ENCODE results near the gene CLPTM1L. TPM values are rescaled to one million over a fixed set of nuclear protein-coding genes. Genes with fewer than 3 reads are reported as not detected.
"Not testable (repeated sequence)": the region's sequence is repeated elsewhere in the genome, so short reads cannot be mapped to it uniquely, and the experiment has no call there.

CLPTM1L gene
- polyA plus RNA-seq, 3 donors: 129 to 144 (median 143) TPM

DNA sequence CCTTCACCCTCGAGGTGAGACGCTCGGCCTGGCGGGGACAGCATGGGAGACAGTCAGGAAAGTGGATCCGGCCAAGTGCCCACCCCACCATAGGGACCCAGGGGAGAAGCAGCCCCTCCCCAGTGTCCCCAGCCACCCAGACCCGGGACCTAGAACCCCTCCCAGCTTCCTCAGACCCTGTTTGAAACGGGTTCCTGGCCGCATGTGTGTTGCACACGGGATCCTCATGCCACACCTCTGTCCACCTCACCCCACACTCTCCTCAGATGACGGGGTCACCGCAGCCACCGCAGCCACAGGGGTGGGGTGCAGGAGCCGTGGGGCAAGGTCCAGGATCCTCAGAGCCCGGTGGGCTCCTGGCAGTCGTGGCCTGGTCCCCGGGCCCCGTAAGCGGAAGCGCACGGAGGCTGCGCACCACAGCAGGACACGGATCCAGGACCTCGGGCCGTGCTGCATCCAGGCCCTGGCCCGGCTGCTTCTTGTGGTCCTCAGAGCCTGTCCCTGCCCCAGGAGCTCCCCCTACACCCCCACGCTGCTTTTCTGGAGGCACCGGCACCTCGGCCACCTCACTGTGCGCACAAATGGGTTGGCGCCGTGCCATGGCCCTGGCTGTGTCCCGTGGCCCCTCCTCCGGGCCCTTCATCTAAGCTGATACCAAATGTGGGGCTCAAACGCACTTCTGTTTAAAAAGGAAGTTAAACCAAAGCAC, 65.3 kb downstream of the CLPTM1L start:
- no peak for DNase-seq

DNA sequence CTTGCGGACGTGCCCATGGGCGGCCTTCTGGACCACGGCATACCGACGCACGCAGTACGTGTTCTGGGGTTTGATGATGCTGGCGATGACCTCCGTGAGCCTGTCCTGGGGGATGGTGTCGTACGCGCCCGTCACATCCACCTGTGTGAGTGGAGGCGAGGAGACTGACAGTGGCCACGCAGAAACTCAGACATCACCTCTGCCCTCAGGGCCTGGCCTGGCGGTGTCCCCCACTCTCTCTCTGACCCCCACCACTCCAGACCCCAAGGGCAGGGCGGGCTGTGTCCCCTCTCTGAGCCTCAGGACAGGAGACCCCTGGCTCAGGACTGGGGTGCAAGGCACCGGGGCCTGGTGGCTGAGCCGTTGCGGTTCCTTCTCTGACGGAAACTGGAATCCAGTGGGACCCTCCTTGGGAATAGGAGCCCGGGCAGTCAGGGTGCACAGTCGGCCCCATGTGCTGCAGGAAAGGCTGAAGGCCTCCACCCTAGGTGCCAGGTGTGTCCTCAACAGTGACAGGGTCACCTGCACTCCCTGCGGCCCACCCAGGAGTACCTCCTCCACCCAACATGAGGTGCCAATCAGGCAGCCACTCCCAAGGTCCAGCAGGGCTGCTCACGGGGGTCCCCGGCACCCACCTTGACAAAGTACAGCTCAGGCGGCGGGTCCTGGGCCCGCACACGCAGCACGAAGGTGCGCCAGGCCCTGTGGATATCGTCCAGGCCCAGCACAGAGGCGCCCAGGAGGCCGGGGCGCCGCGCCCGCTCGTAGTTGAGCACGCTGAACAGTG, 66.0 kb downstream of the CLPTM1L start:
- no peak for DNase-seq

DNA sequence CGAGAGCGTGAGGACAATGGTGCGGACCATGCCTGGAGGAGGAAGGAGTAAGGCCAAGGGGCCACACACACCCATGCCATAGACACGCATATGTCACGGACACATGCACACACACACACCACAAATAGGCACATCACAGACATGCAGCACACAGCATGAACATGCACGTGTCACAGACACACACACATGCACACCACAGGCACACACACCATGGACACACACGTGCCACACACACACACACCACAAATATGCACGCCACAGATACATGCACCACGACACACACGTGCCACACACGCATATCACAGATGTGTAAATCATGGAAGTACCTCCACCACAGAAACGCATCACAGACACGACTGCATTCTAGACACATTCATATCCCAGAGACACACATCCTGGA, 66.7 kb downstream of the CLPTM1L start:
- DNase-seq: no peak

DNA sequence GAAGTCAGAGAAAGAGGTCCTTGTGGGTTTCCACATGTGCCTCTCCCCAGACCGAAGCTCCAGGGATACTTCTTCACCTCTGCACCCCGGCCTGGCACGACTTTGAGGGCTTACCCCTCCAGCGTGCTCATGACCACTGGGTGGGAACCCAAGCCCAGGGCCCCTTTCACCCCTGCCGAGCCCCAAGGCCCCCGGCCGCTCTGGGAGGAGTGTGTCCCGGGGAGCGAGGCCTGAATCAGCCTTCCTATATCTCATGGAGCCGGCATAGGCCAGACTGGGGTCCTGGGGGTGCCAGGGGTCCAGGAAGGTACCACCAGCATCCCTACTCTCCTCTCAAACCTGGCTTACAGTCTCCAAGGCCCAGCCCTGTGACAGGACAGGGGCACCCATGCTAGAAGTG, 67.1 kb downstream of the CLPTM1L start:
- no peak for DNase-seq

DNA sequence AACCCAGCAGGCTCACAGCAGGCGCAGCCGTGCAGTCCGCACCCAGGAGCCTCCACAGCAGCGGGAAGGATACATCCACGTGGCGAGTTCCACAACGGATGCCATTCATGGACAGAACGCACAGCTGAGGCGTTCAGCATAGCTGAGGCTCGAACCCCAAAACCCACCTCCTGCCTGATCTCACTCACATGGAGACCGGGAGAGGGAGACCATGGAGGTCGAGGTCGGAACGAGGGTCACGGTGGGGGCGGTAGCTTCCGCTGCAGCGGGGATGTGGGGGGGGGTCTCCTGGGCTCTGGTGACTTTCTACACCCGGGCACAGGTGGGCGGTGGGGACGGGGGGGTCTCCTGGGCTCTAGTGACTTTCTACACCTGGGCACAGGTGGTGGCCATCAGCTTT, 67.6 kb downstream of the CLPTM1L start:
- no peak for DNase-seq

DNA sequence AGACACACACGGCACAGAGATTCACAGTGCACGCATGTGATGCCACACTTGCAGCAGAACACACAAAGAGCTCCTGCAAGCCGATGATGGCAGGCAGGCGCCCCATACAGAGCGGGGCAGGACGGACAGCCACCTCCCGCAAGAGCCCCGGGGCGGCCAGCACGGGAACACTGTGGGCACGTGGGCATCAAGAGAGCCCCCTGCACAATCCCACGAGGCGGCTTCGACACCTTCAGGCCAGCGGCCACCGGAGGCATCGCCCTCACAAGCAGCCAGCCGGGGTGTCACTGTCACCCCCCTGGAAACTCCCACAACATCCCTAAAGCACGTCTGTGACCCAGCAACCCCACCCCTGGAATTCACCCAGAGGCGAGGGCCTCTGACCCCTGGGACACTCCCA, 68.0 kb downstream of the CLPTM1L start:
- DNase-seq: no peak

DNA sequence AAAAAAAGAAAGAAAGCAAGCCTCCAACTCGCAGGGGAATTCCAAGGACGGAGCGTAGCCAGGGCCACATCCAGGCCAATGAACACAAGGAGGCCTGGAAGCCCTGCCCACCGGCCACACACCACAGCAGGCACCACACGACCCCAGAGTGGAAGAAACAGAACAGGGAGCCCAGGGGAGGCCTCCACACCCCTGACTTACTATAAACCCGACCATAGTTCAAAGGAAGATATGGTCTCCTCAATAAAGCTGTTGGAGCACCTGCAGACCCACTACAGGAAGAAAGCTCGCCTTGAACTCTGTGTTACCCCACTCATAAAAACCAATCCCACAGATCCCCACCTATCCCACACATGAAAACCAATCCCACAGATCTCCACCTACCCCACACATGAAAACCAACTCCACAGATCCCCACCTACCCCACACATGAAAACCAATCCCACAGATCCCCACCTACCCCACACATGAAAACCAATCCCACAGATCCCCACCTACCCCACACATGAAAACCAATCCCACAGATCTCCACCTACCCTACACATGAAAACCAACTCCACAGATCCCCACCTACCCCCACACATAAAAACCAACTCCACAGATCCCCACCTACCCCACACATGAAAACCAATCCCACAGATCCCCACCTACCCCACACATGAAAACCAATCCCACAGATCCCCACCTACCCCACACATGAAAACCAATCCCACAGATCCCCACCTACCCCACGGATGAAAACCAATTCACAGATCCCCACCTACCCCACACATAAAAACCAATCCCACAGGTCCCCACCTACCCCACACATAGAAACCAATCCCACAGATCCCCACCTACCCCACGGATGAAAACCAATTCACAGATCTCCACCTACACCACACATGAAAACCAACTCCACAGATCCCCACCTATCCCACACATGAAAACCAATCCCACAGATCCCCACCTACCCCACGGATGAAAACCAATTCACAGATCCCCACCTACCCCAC, 69.2 kb downstream of the CLPTM1L start:
- DNase-seq: not testable (repeated sequence)

DNA sequence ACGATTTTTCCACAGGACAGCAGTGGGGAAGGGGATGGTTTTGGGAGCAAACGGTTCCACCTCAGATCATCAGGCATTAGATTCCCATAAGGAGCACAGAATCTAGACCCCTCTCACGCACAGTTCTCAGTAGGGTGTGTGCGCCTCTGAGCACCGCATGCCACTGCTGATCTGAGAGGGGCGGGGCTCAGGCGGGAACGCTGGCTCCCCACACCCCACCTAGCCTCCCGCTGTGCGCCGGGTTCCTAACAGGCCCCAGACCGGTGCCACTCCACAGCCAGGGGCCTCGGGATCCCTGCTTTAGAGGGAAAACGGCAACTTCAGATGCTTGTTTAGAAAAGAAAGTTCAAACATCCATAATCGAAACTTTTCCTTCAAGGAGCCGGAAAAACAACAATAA, 70.4 kb downstream of the CLPTM1L start:
- no peak for DNase-seq

DNA sequence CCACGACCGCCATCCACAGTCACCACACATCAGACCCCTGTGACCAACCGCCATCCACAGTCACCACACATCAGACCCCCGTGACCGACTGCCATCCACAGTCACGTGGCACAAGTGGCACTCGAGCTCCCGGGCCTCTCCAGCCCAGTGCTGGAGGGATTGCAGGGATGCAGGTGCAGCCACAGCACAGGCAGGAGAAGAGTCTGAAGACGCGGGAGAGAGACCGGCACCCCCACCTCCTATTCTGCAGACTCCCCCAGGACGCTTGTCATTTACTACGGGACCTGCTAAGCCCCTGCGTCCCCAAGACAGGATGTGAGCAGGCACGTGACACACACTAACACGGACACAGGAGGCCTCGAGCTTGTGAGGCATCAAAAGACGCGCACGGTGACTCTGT, 71.2 kb downstream of the CLPTM1L start:
- DNase-seq: no peak

DNA sequence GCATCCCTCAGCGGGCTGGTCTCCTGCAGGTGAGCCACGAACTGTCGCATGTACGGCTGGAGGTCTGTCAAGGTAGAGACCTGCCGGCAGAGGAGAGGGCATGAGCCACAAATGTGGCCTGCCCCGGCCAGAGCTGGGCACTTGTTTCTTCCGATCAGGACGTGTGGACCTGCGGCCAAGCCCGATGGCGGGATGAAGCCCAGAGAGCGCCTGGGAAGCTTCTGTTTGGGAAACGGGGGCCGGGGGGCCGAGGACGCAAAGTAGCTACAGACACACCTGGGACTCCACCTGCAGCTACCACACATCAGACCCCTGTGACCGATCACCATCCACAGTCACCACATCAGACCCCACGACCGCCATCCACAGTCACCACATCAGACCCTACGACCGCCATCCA, 72.7 kb downstream of the CLPTM1L start:
- no peak for DNase-seq

DNA sequence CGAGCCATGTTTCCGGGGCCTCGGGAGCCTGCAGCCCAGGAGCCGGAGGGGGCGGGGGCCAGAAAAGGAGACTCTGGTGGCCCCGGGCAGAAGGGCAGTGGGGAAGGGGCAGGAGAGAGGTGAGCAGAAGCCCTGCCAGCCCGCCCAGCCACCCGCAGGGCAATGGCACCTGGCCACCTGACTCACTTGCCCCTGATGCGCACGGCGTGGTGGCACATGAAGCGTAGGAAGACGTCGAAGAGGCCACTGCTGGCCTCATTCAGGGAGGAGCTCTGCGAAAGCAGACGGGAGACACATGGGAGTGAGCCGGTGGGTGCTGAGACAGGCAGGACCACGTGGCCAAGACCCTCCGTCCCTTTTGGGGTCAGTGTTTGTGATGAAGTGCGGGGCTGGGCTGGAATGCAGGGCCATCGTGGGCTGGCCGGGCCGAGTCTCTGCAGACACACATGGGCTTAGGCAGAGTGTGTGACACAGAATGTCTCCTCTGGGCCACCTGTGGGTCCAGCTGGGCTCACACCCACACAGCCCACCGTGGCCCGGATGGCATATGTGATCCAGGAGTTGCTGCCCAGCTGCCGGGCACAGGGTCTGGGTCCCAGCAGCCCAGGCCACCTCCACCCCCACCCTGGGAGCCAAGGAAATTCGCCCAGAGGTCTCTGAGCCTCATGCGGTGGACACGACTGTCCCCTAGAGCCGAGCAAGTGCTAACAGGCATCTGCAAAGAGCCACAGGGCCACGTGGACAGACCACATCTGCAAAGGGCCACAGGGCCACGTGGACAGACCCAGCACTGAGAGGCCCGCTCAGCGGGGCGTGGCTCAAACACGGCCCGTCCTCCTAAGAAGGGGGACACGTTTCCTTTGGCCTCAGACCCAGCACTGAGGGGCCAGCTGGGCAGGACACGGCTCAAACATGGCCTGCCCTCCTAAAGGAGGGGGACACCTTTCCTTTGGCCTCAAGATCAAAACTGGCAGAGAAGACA, 73.7 kb downstream of the CLPTM1L start:
- no peak for DNase-seq

DNA sequence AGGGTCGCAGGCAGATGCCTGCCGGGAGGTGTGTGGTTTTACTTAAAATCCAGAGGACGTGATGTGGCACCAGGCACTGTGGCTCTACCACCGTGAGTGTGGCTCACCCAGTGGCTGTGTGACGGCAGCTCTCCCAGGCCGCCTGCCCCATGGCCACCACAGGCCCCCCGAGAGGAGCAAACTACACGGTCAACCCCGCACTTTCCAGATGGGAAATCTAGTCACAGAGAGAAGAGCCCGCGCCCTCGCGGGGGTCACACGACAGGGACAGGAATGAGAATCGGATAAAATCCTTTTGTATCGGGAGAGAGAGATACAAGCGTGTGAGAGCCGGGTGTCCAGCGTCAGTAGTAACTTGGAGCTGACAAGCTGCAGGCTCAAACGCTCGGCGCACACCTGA, 74.5 kb downstream of the CLPTM1L start:
- DNase-seq: no peak

DNA sequence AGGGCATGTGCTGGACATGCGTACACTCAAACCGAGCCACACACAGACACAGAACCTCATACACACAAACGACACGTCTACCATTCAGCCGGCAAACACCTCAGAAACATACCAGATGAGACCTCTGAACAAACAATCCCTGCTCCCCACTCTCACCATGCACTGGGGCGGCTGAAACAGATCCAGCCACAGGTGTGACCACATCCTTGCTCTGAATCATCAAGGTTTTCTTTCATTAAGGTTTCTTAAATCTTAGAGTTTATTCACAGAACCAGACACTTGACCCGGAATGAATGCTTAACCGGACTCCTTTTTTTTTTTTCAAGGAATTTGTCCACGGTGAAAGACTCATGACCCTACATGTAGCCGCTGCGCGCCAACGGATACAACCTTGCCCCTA, 76.2 kb downstream of the CLPTM1L start:
- DNase-seq: no peak

DNA sequence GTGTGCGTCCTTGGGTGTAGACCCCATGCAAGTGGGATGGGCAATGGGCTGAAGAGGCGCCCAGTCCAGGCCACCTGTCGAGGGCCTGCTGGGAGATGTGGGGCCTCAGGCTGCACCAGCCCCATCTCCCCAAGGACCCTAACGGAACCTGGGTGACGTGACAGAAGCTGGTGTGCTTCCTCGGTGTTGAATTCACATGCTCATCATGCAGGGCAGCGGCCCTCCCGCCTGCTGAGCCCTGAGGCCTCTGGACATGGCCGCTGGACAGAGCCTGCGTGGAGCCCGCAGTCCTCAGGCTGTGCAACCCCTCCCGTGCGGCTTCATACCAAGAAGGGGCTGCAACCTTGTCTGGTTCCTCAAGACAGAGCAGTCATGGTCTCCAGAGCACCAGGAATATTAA, 76.8 kb downstream of the CLPTM1L start:
- DNase-seq: no peak

Other genes starting within 250 kb of the CLPTM1L start
- gene SLC12A7, start 233.0 kb downstream of the CLPTM1L start, polyA plus RNA-seq (ENCODE audit: insufficient read length in 3 of 3): 10 to 100 TPM; 41.3 to 50.2 (median 44.3) TPM
- gene SLC6A19, start 143.5 kb downstream of the CLPTM1L start, polyA plus RNA-seq (ENCODE audit: insufficient read length in 3 of 3): 10 to 100 TPM; 50.8 to 77.3 (median 71.8) TPM
- 1 to 10 TPM in 2 of 3 donors, under 1 TPM in 1; 0.26 to 3.4 (median 2.5) TPM for gene SLC6A18, start 119.7 kb downstream of the CLPTM1L start, polyA plus RNA-seq (ENCODE audit: insufficient read length in 3 of 3)
- gene TERT, start 50.0 kb downstream of the CLPTM1L start, polyA plus RNA-seq (ENCODE audit: insufficient read length in 3 of 3): 1 to 10 TPM in 2 of 3 donors, under 1 TPM in 1; 0.31 to 1.2 (median 1.0) TPM
- under 1 TPM; 0.15 to 0.40 (median 0.21) TPM for gene SLC6A3, start 100.3 kb upstream of the CLPTM1L start, polyA plus RNA-seq (ENCODE audit: insufficient read length in 3 of 3)
- gene LPCAT1, start 178.9 kb upstream of the CLPTM1L start, polyA plus RNA-seq (ENCODE audit: insufficient read length in 3 of 3): 10 to 100 TPM; 41.6 to 46.8 (median 46.4) TPM